AG04450 (cell line): ENCODE data around the gene PRSS37. TPM values are rescaled to one million over a fixed set of nuclear protein-coding genes. Genes with fewer than 3 reads are reported as not detected.

Experiments used
- CTCF ChIA-PET: fragments of 300-600, 350-600 bp; formaldehyde crosslinking; extraction: SDS; loops from one replicate; lab custom pipeline; 2022; ENCODE audit warnings: antibody characterized with exemption, inconsistent platforms; lab: Charles Lee
- POLR2A ChIA-PET: fragments of 350-600 bp; formaldehyde crosslinking; extraction: SDS; loops from one replicate; lab custom pipeline; 2021; ENCODE audit warnings: antibody characterized with exemption, inconsistent platforms; lab: Yijun Ruan, JAX
- DNase-seq: peaks from one replicate; pipeline ENCODE4 v3.0.0-alpha.2; 2011; ENCODE audit warnings: low read depth, low spot score
- H3K27ac ChIP-seq: one replicate; pipeline ENCODE4 v1.5.1; 2012; ENCODE audit warnings: low read depth, low read length, control low read depth
- H3K27me3 ChIP-seq: one replicate; pipeline ENCODE4 v1.6.0; 2012; ENCODE audit warnings: low read length; ENCODE audit not compliant: control insufficient read depth, insufficient read depth
- H3K4me3 ChIP-seq: 2 replicates; pipeline ENCODE4 v1.5.1; 2011; ENCODE audit warnings: mild to moderate bottlenecking, low read depth, low read length, control low read depth
- H3K9me3 ChIP-seq: 2 replicates; pipeline ENCODE4 v1.5.1; 2012; ENCODE audit warnings: low read length; ENCODE audit not compliant: control insufficient read depth, insufficient read depth
- polyA minus RNA-seq: library from RNA; depleted of rRNA, polyadenylated mRNA; stranded (reverse); fragments of >200 nt; gene quantifications from 2 replicates; pipeline ENCODE4 v1.2.3, GENCODE V29; 2011; rRNA and poly(A)+ RNA removed
- polyA plus RNA-seq: library from polyadenylated mRNA; depleted of rRNA; stranded (reverse); fragments of >200 nt; gene quantifications from 2 replicates; pipeline ENCODE4 v1.2.3, GENCODE V29; 2011; rRNA removed
- TF ChIP-seq, protein P1 (sequence below): IDR thresholded peaks from 2 replicates; pipeline ENCODE4 v1.5.1; 2011; ENCODE audit warnings: low read depth, low read length, control low read depth, inconsistent platforms

PRSS37 gene, protein sequence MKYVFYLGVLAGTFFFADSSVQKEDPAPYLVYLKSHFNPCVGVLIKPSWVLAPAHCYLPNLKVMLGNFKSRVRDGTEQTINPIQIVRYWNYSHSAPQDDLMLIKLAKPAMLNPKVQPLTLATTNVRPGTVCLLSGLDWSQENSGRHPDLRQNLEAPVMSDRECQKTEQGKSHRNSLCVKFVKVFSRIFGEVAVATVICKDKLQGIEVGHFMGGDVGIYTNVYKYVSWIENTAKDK
- polyA plus RNA-seq (not detected in 2 replicates), polyA minus RNA-seq (not detected in 2 replicates)

GRCh38 chr7:141841385-141841784 lies at the start of gene PRSS37:
Gene PRSS37 (minus strand): TSS chr7:141841485. CDS start chr7:141841049, 436 bp downstream.
- POLR2A ChIA-PET, result no interaction called here
- no peak for DNase-seq
- Histone ChIP-seq H3K4me3 (no peak within 1 kb of the TSS), H3K9me3 (no peaks in the 10 kb centered on the region; the same call in 1 of the 2 replicates), H3K27ac (no peak within 1 kb of the TSS), H3K27me3 (no peaks in the 10 kb centered on the region)
- CTCF ChIA-PET, result no interaction called here
- TF ChIP-seq, protein P1, sequence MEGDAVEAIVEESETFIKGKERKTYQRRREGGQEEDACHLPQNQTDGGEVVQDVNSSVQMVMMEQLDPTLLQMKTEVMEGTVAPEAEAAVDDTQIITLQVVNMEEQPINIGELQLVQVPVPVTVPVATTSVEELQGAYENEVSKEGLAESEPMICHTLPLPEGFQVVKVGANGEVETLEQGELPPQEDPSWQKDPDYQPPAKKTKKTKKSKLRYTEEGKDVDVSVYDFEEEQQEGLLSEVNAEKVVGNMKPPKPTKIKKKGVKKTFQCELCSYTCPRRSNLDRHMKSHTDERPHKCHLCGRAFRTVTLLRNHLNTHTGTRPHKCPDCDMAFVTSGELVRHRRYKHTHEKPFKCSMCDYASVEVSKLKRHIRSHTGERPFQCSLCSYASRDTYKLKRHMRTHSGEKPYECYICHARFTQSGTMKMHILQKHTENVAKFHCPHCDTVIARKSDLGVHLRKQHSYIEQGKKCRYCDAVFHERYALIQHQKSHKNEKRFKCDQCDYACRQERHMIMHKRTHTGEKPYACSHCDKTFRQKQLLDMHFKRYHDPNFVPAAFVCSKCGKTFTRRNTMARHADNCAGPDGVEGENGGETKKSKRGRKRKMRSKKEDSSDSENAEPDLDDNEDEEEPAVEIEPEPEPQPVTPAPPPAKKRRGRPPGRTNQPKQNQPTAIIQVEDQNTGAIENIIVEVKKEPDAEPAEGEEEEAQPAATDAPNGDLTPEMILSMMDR, result no peak

- Histone ChIP-seq H3K9me3 (peaks cover 5% of the 10 kb centered on the region), H3K27me3 (no peaks in the 10 kb centered on the region), H3K27ac (no peak overlapping the region), H3K4me3 (no peak overlapping the region)
- DNase-seq, result no peak
- POLR2A ChIA-PET, result no interaction called here
- TF ChIP-seq, protein P1, result no peak
- CTCF ChIA-PET, result no interaction called here
Measured at GRCh38 chr7:141889321-141889720, 48.0 kb upstream of the PRSS37 start.

DNA sequence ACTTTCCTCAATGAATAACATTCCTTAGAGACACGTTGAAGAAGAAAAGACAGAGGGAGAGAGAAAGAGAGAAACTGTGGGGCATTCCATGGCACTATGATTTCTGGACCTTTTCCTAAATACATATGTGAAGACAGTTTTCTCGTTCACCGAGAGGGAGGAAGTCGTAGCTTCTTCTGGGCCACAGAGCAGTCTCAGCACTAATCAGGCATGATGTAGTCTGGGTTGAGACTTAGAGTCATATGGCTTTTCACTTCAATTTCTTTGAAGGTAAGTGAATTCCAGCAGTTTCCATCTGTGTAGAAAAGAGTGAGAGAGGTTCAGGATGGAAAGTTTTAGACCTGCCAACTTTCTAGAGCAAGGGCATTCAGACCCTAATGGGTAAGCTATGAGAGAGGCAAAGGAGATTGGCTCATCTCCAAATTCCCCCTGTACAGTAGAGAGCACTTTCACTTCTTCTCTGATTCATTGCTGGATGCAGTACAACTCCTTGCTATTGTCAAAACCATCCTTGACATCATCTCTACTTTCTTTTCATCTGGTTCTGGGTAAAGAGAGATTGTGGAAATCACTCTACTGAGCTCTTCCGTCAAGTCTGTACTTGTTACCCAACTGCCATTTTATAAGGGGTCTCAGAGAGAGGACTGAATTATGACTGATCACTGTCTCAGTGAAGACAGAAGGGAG lies 43.4 kb upstream of the PRSS37 start:
- POLR2A ChIA-PET, result no interaction called here
- no peak overlapping the region for H3K27ac ChIP-seq
- H3K27me3 ChIP-seq, result no peaks in the 10 kb centered on the region
- CTCF ChIA-PET, result no interaction called here
- no peak overlapping the region for H3K4me3 ChIP-seq
- DNase-seq, result no peak
- peaks cover 15% of the 10 kb centered on the region for H3K9me3 ChIP-seq
- TF ChIP-seq, protein P1, result no peak

DNA sequence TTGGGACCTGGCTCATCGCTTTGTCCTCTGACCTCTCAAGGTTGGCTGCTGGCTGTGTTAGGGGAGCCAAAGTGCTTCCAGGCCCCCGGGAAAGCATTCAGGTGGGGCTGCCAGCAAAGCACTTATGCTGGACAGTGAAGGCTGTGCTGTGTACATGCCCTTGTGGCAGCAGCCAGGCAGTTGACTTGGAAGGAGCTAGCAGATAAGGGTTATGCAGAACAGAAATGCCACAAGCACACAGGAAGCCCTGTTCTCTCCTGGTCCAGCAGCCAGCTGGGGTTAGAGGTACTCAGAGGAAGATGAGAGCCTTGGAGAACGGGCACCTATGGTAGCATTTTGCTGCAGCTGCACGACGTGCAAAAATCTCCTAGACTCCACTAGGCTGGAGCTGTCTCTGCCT lies 39.7 kb upstream of the PRSS37 start:
- ChIA-PET CTCF (no interaction called here), POLR2A (no interaction called here)
- Histone ChIP-seq H3K27ac (no peak overlapping the region), H3K9me3 (peaks cover 22% of the 10 kb centered on the region), H3K4me3 (no peak overlapping the region), H3K27me3 (no peaks in the 10 kb centered on the region)
- DNase-seq, result no peak
- TF ChIP-seq, protein P1, result no peak

- H3K4me3 ChIP-seq, result no peak overlapping the region
- ChIA-PET POLR2A (no interaction called here), CTCF (no interaction called here)
- H3K27me3 ChIP-seq, result no peaks in the 10 kb centered on the region
- no peak for DNase-seq
- no peak overlapping the region for H3K27ac ChIP-seq
- TF ChIP-seq, protein P1, result no peak
- peaks cover 22% of the 10 kb centered on the region for H3K9me3 ChIP-seq
Measured at GRCh38 chr7:141877365-141877764, 36.1 kb upstream of the PRSS37 start.
